T-helper 22 cell (primary cell): ENCODE data around the gene GSTA2.
"Not testable (repeated sequence)": the region's sequence is repeated elsewhere in the genome, so short reads cannot be mapped to it uniquely, and the experiment has no call there.

ENCODE experiments used
- DNase-seq: peaks from one replicate; pipeline ENCODE4 v3.0.0-alpha.2; 2020; ENCODE audit warnings: low read depth

Gene GSTA2

DNA sequence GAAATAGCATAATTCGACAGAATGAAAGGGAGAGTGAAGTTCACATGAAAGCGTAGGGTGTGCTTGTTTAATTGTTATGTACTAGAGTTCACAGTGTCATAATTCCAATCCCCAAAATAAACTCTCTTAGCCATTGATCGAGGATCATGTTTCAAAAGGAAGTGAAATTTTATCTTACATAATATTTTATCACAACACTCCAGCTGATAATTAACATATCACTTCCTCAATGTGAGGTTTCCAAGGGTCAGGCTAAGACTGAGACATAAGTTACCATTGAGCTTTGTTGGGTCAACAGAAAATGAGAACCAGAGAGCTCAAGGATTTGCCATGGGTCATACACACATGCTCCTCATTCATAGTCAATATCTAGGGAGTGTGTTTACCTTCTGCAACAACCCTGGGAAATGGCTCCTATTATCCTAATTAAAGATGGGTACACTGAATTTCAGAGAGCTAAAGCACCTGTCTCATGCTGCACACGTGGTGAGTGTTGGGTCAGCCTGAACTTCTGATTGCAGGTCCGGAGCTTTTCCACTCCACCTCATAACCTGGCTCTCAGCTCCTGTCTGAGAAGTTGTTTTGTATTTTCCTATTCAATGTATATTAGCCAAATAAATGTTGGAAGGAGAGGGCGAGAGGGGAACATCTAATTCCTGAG lies 3.0 kb downstream of the GSTA2 start:
- no peak for DNase-seq

DNA sequence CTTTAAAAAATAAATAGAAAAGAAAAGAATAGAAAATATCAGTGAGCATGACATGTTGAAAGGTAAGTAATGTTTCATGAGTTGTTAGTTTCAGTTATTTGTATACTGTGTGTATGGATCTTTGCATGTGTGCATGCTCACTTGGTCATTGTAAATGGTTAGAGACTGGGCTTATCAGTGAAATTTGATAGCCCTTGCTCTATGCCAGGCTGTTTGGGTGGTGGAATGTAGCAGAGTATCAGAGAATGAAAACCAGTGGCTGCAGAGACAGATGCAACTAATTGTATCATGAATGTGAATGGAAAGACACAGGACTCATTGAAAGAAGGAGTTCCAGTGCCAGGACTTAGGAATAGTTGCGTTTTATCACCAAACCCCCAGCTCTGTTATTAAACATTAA lies 4.2 kb downstream of the GSTA2 start:
- no peak for DNase-seq

GRCh38 chr6:52757651-52758338 lies 5.5 kb downstream of the GSTA2 start:
- DNase-seq, result not testable (repeated sequence)

DNA sequence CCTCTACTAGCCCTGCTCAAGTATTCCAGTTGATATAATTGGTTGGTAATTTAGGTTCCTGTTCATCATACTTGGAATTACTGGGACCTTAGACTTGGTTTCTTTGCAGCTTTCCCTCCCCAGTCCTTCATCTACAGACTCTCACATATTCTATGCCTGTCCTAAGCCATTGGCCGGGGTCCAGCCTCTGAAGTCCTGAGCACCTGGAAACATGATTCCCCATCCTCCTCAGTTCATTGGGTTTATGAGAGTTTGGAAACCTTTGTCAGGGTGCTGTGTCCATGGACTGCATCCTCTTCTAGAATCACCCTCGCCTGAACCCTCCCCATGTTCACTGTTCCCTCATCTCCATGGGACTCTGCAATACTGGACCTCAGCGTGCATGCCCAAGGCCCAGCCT lies 8.8 kb downstream of the GSTA2 start:
- no peak for DNase-seq

- not testable (repeated sequence) for DNase-seq
Measured at GRCh38 chr6:52753137-52753536, 10.1 kb downstream of the GSTA2 start.

GRCh38 chr6:52752310-52752709 lies 11.0 kb downstream of the GSTA2 start:
- DNase-seq, result no peak

GRCh38 chr6:52749556-52750152 lies 13.6 kb downstream of the GSTA2 start:
- DNase-seq, result no peak

- not testable (repeated sequence) for DNase-seq
Measured at GRCh38 chr6:52747301-52747700, 16.0 kb downstream of the GSTA2 start.

GRCh38 chr6:52746213-52746612 lies 17.1 kb downstream of the GSTA2 start:
- DNase-seq, result no peak

GRCh38 chr6:52745764-52746201 lies 17.5 kb downstream of the GSTA2 start:
- no peak for DNase-seq

DNA sequence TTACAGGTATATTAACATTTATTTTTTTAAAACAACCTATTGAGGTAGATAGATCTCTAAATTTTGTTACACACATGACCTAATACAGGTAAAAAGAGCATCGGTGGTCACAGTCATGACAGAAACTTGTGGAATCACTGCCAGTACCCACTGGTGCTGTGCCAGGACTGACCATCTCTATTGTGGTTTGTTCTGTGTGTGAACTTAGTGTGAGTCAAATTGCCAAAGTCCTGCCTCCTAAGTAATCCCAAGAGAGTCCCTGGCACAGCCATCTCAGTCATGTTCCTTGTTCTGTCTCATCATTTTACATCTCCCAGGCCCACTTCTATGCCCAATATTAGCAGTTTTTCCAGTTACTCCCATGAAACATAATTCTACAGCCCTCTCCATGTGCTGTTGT lies 21.4 kb downstream of the GSTA2 start:
- no peak for DNase-seq

DNA sequence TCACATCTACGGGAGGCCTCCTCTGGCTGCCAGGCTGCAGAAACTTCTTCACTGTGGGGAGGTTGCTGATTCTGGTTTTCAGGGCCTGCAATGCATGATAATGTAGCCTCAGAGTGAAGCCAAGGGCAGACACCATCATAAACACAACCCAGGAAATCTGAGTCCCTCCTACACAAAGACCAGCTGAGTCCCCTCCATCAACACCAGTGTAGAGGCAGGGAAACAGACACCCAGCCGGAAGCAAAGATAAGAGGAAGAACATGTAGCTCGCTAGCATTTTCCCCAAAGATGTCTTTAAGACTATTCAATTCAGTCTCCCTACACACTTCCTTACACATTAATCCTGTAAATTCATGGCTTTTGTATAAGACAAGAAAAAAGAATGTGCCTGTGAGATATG lies 23.6 kb downstream of the GSTA2 start:
- DNase-seq, result no peak

DNA sequence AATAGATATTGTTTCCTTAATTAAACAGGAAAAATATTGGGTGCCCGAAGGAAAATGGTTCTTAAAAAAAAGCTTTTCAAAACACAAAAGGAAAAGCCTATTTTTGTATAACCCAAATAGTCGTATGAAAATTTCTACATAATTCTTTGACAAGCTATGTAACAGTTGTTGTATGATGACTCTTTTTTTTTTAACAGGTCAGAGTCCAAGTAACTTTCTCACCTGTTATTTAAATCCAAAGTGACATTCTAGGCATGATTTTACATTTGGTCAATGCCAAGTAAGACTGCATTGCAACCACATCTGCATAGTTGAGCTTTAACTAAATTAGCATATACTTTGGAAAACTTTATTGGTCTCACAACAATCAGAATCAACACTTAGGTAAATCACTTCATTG lies 24.1 kb downstream of the GSTA2 start:
- DNase-seq, result no peak

DNA sequence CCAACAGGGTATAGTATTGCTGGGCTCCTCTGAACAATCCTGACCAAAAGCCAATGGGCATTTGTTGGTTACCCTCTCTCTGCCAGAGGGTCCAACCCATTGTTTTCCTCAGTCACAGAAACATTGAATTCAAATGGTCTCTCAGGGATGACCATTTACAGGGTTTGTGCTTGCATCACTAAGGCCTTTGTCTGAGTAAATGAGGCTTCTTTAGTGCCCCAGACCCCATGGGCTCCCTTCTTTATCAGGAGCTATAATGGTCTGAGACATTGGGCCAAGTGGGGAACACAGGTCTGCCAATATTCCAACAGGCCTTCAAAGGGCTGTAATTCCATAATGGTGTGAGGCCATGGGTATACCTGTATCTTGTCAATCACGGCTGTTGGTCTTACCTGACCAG lies 27.1 kb downstream of the GSTA2 start:
- DNase-seq, result no peak

DNA sequence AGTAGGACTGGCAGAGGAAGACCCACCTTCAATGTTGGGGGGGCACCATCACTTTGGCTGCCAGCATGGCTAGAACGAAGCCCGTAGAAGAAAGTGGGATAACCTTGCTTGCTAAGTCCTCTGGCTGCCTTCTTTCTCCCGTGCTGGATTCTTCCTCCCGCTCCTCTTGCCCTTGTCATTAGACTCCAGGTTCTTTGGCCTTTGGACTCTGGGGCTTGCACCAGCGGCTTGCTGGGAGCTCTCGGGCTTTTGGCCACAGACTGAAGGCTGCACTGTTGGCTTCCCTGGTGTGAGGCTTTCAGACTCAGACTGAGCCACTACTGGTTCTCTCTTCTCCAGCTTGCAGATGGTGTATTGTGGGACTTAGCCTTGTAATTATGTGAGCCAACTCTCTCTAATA lies 28.2 kb downstream of the GSTA2 start:
- DNase-seq, result no peak

GRCh38 chr6:52734072-52734471 lies 29.2 kb downstream of the GSTA2 start:
- DNase-seq, result no peak

DNA sequence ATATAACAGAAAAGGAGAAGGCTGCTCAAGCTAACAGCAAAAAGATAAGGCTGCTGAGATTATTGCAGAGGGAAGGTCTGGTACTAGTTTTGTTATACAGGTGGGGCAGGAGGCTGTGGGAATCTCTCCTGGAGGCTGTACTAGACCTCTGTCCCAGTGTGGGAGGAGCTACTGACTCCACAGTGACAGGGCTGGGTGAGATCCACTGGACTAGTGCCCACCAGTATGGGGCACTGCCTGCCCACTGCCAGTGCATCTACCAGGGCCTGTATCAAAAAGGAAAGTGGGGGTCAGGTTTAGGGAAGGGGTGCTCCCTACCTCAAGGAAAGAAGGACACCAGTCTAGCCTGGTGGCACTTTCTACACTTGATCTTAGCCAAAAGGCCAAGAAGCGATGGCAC lies 30.1 kb downstream of the GSTA2 start:
- no peak for DNase-seq

DNA sequence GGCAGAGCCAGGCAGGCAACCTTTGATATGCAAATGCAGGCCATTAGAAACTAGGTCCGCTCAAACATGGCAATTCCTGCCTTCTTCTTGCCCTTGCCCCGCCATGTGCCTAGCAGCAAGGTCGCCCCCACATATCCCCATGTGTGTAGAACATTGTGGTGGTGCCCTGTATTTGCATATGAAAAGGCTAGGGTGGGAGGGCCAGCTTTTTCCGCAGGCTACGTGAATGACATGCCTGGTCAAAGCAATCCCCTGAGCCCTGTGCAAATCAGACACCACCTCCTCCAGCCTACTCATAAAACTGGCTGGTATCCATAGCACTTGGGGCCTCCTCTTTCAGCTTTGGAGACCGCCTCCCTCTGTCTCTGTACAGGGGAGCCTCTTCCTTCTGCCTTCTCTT lies 31.6 kb downstream of the GSTA2 start:
- no peak for DNase-seq

GRCh38 chr6:52729576-52729975 lies 33.7 kb downstream of the GSTA2 start:
- no peak for DNase-seq

DNA sequence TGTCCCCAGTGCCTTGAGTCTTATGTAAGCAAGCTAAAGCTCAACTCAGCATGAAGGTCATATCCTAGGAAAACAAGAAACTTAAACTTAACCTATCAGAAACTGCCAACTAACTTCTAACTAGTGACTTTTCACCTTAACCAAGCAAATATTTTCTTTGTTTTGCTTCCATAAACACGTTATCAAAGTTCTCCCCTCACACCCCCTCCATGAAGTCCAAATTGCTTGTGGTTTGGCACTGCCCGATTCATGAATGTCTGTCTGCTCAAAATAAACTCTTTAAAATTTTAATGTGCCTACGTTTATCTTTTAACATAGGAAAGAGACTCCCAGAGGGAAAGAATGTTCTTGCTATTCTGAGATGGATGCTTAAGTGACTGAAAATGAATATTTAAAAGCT lies 34.9 kb downstream of the GSTA2 start:
- no peak for DNase-seq

DNA sequence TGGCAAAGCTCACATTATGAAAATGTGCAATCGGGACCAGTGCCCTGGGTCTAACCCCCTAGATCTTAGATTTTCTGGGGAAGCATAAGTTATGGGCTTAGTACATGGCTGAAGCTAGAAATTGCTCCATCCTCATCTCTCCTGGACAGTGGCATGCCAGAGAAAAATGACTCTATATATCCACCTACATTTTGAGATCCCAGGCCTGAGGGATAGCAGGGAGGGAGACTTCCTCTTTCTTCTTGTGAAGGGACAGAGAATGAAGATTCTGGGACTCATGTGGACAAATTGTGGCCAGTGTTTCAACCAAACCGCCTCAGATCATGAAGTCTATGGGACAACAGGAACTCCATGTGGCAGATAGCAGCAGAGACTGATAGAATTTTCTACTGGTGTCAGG lies 35.4 kb downstream of the GSTA2 start:
- DNase-seq, result no peak

- no peak for DNase-seq
Measured at GRCh38 chr6:52726741-52727535, 36.3 kb downstream of the GSTA2 start.

- no peak for DNase-seq
Measured at GRCh38 chr6:52726193-52726542, 37.1 kb downstream of the GSTA2 start.
